T47D (cell line): ENCODE data around the gene MR1.
"Not testable (repeated sequence)": the region's sequence is repeated elsewhere in the genome, so short reads cannot be mapped to it uniquely, and the experiment has no call there.

Experiments used
- DNase-seq, 2 experiments: peaks; one replicate each; pipeline versions ENCODE4 v3.0.0 to v3.0.0-alpha.2; 2011 to 2012; ENCODE audit warnings: low read depth in 1 of 2, low spot score in 1 of 2
- JUND ChIP-seq: IDR thresholded peaks from 2 replicates; pipeline ENCODE4 v1.6.1; 2012; ENCODE audit warnings: low read depth
- in situ Hi-C: cut with HindIII; loops from 2 replicates; pipeline ENCODE4 v1.10.0; 2016; ENCODE audit warnings: low sequenced_read_pairs, low pct_unique_long_range_greater_than_20kb

MR1 gene

DNA sequence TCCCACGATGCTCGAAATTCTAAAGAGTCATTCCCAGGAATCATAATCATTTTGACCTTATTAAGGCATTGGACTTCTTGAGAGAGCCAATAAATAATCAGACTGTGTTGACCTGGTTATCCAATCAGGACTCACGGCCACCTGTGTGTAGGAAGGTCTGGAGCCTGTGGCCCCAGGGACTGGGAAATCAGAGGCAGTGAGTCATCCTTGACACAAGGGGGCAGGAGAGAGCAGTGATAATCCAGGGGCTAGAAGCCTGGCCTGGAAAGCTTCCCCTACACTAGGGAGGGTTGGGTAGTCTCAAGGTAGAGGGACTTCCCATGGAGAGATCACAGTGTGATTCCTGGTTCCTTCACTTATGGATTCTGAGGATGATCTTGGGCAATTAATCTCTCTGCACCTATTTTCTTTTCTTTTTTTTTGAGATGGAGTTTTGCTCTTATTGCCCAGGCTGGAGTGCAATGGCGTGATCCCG lies 4.7 kb downstream of the MR1 start:
- DNase-seq, result peak; percentile 45 to 85
- in situ Hi-C loops, result no loop called here
- no peak for TF ChIP-seq JUND

DNA sequence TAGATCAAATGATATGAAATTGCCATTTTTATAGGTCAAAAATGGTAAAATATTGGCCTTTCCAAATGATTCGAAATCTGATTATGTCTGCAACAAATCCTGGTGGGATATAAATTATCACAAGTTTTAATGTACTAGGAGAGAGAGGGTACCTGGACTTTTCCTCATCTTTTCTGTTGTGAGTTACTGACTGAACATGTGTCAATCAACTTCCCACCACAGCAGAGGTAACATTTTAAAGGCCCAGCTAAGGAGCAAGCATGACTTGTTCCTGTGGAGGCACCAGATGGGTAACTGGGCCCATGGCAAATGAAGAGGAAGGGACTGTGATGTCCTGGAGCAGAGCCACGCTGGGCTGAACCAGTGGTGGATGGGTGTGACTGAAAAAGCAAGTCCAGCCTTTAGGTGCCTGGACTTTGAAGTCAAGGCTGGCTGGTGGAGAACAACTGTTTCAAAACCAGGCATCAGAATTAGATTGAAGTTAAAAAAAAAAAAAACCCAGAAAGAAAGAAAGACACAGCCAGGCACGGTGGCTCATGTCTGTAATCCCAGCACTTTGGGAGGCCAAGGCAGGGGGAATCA lies 6.6 kb downstream of the MR1 start:
- TF ChIP-seq JUND, result no peak
- DNase-seq, result no peak
- in situ Hi-C loops, result no loop called here

DNA sequence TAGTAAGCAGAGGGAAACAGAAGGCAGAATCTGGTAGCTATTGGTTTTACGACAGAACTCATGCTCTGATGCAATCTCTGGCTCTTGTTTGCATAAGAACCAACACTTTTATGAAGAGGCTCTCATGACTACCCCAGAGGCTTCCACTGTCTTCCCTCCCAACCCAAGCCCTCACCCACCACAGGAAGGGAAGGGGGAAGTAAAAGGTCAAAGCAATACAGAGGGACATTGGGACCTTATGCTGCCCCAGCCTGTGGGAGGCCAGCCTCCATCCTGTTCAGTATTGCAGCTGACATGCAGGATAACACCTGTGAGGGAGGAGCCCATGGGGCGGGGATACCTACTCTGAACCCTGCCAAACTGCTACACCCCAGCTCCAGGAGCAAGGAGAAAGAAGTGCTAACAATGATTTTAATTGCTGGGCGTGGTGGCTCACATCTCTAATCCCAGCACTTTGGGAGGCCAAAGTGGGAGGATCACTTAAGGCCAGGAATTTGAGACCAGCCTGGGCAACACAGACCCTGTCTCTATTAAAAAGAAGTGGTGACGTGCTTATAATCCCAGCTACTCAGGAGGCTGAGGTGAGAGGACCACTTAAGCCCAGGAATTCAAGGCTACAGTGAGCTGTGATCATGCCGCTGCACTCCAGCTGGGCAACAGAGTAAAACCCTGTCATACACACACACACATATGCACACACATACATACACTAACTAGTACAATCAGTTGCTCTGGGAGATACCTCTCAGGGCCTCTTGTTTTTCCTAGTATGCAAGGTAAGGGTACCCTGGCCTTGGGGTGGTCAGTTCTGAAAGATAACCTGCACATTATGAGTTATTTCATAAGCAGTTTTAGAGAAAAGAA lies 9.5 kb downstream of the MR1 start:
- no peak for TF ChIP-seq JUND
- DNase-seq, result peak; percentile 48 to 80
- in situ Hi-C loops, result no loop called here

DNA sequence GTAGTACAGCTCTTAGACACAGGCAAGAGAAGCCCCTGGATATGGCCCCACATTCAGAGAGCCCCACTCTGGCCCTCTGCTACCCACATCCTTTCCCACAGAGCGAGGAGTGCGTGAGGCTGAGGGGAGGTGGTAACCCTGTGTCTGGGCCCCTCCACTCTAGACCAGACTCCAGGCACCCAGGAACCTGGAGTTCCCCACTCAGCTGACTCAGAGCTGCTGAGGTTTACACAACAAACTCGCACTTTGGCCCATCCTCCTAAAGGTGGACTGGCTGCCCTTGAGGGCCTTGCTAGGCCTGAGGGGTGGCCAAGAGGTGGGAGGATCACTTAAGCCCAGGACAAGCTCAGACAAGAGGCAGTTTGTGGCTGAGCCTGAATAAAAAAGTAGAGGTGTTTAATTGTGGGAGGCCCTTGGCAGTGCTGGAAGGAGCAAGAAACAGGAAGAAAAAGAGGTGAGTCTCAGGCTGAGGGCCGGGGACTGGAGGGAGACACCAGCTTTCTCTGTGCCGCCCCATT lies 10.7 kb downstream of the MR1 start:
- DNase-seq, result peak in 1 of 2 experiments; percentile 55
- in situ Hi-C loops, result no loop called here
- no peak for TF ChIP-seq JUND

DNA sequence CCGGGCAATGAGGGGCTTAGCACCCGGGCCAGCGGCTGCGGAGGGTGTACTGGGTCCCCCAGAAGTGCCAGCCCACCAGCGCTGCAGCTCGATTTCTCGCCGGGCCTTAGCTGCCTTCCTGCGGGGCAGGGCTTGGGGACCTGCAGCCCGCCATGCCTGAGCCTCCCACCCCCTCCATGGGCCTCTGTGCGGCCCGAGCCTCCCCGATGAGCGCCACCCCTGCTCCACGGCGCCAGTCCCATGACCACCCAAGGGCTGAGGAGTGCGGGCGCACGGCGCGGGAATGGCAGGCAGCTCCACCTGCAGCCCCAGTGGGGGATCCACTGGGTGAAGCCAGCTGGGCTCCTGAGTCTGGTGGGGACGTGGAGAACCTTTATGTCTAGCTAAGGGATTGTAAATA lies 12.2 kb downstream of the MR1 start:
- in situ Hi-C loops, DNase-seq: not testable (repeated sequence)

DNA sequence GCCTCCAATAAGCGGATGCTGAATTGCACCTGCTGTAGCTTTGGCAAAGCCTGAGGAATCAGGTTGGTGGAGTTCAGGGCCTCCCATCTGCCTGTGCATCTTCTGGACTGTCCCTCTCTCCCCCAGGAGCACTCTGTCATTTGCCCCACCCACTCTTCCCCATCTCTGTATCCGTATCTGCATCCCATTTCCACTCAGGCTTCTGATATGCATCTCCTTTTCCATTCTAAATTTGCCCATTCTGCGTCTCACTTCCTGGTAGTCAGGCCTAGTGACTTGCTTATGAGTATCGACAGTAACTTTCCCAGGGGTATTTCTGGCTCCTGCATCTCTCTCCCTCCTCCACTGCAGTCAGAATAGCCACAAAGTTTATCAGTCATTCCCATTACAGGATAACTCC lies 15.6 kb downstream of the MR1 start:
- in situ Hi-C loops, result no loop called here
- no peak for DNase-seq
- no peak for TF ChIP-seq JUND

DNA sequence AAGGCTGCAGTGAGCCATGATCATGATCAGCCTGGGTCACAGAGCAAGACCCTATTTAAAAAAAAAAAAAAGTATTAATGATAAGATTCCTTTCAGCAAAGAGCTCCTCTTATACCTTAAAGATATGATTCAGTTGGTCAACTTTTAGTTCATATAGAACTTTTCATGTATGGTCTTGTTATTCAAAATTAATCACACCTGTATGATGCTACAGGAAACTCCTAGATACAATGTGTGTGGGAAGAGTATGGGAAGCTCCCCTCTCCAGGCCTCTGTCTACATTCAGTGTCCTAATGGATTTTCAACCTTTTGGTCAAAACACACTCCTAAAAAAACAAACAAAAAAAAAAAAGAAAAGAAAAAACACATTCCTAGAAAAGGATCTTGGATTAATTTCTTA lies 17.1 kb downstream of the MR1 start:
- no peak for TF ChIP-seq JUND
- no peak for DNase-seq
- in situ Hi-C loops, result no loop called here

DNA sequence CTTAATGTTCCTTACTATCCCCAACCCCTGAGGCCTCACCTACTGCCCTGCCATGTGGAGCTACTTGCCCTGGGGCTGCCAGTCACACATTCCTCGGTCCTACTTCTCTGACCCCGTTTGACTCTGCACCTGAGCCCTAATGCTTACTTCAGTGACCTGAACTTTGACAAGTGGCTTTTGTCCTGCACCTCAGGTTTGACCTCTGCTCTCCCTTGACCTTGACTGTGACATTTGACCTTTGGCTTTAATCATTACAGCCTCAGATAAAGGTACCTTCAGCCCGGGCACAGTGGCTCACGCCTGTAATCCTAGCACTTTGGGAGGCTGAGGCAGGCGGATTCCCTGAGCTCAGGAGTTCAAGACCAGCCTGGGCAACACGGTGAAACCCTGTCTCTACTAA lies 22.8 kb downstream of the MR1 start:
- in situ Hi-C loops, result no loop called here
- no peak for DNase-seq
- no peak for TF ChIP-seq JUND

DNA sequence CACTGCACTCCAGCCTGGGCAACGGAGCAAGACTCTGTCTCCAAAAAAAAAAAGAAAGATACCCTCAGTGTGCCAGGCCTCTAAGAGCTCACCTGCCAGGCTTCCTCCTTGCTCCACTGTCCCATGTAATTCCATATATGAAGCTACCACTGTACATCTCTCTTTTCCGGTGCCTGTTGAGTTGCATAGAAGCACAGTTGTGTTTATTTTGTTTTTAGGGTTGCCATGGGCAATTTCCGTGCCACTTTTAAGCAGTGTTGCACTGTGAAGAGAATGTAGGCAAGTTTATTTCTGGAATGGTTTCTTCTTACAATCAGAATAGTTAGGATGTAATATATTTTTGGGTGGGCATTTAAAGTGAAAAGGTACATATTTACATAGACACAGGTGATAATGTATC lies 23.3 kb downstream of the MR1 start:
- in situ Hi-C loops, result no loop called here
- no peak for TF ChIP-seq JUND
- DNase-seq, result no peak

DNA sequence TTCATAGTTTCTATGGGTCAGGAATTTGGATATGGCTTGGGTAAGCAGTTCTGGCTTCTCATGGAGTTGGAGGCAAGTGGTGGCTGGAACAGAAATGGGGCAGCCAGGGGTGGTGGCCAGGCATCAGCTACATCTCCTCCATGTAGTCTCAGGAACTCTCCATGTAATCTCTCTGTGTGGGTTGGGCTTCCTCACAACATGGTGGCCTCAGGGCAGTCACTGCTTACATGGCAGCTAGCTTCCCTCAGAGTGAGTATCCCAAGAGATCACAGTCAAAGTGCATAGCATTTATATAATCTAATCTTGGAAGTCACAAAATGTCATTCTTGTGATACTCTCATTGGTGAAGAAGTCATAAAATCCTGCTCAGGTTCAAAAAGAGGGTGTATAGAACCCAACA lies 25.7 kb downstream of the MR1 start:
- in situ Hi-C loops, result no loop called here
- TF ChIP-seq JUND, result no peak
- DNase-seq, result no peak

DNA sequence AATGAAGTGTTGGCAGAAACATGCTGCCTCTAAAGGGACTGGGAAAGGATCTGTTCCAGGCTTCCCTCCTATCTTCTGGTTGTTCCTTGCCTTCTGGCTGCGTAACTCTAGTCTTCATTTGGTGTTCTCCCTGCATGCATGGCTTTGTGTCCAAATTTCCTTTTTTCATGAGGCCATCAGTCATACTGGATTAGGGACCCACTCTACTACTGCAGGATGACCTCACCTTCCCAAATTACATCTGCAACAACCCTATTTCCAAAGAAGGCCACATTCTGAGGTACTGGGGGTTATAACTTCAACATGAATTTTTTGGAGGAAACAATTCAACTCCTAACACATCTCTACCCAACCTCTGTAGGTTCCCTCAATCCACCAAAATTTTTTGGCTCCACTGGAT lies 26.3 kb downstream of the MR1 start:
- in situ Hi-C loops, result no loop called here
- no peak for TF ChIP-seq JUND
- DNase-seq, result no peak

DNA sequence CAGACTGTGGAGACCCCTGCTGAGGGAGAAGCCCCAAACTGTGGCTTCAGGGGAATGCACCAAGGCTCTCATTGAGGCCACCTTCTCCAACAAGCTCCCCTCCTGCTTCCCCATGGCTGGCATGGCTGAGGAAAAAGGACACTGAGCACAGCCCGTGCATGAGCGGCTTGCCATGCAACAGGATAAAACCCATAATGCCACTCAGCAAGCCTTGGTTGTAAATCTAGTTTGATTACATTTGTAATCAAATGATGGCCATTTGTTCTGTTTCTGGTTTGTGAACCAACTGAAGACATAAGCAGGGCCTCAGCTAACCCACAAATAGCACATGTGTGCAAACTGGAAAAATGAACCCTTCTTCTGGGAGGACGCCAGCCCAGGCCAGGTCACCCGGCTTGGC lies 27.2 kb downstream of the MR1 start:
- DNase-seq, in situ Hi-C loops: not testable (repeated sequence)

DNA sequence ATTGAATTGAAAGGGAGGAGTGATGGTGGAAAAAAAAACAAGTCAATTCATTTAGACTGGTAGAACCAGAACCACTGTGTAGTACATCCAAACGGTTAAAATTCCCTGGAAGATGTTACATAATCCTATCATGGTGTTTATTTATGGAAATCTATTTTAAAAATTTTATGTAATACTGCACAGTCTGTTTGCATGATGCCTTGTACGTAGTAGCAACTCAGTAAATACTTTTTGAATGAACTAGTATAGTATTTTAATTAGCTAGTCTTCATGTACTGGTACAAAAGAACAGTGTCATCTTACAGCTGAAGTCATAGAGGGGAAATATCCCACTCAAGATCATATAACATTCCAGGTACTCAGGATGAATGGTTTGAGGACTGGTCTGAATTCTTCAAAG lies 27.7 kb downstream of the MR1 start:
- in situ Hi-C loops, result no loop called here
- no peak for DNase-seq
- no peak for TF ChIP-seq JUND
